MG63 (cell line): Measurements from ENCODE around the gene CRYBG3. TPM values are rescaled to one million over a fixed set of nuclear protein-coding genes. Genes with fewer than 3 reads are reported as not detected.

ENCODE experiments used
- DNase-seq: peaks from one replicate; pipeline ENCODE4 v3.0.0-alpha.2; 2020
- H3K27me3 ChIP-seq: fragments of 250-450 bp; sonication (Bioruptor Pico); 2 replicates; pipeline ENCODE4 v1.5.1; 2020; ENCODE audit warnings: mild to moderate bottlenecking, moderate library complexity
- H3K36me3 ChIP-seq: fragments of 250-450 bp; sonication (Bioruptor Pico); 2 replicates; pipeline ENCODE4 v1.5.1; 2020; ENCODE audit warnings: mild to moderate bottlenecking, moderate library complexity
- H3K4me3 ChIP-seq: fragments of 250-450 bp; sonication (Bioruptor Pico); 2 replicates; pipeline ENCODE4 v1.5.1; 2020; ENCODE audit warnings: mild to moderate bottlenecking, moderate library complexity
- H3K9me3 ChIP-seq: fragments of 250-450 bp; sonication (Bioruptor Pico); 2 replicates; pipeline ENCODE4 v1.5.1; 2020; ENCODE audit warnings: mild to moderate bottlenecking, moderate library complexity
- total RNA-seq: library from RNA; depleted of rRNA; stranded (reverse); fragments of >200 nt; shearing (Covaris generic); gene quantifications from 2 replicates; pipeline ENCODE4 v1.2.3, GENCODE V29; 2014; ENCODE audit warnings: low replicate concordance

The CRYBG3 gene
- total RNA-seq, 1 experiment from 2014 or later = 6.5 TPM

GRCh38 chr3:97949110-97949485, 127.3 kb downstream of the CRYBG3 start:
- no peaks in the 10 kb centered on the region for H3K9me3 ChIP-seq
- H3K36me3 ChIP-seq = peaks cover 79% of the 10 kb centered on the region
- H3K27me3 ChIP-seq = no peaks in the 10 kb centered on the region
- DNase-seq = no peak
- H3K4me3 ChIP-seq = no peak overlapping the region

- peaks cover 80% of the 10 kb centered on the region for H3K36me3 ChIP-seq
- no peak overlapping the region for H3K4me3 ChIP-seq
- no peak for DNase-seq
- H3K27me3 ChIP-seq = no peaks in the 10 kb centered on the region
- H3K9me3 ChIP-seq = no peaks in the 10 kb centered on the region
Observed at GRCh38 chr3:97949743-97950142, 127.9 kb downstream of the CRYBG3 start.

- Histone ChIP-seq H3K4me3 (no peak overlapping the region), H3K36me3 (peaks cover 78% of the 10 kb centered on the region)
Observed at GRCh38 chr3:97950360-97950759, 128.5 kb downstream of the CRYBG3 start.

GRCh38 chr3:97952280-97952679, 130.5 kb downstream of the CRYBG3 start:
- DNase-seq = peak; percentile 38
- H3K9me3 ChIP-seq = no peaks in the 10 kb centered on the region
- no peak overlapping the region for H3K4me3 ChIP-seq
- no peaks in the 10 kb centered on the region for H3K27me3 ChIP-seq
- peaks cover 79% of the 10 kb centered on the region for H3K36me3 ChIP-seq

More at GRCh38 chr3:97950360-97950759, 128.5 kb downstream of the CRYBG3 start:
- DNase-seq = no peak
- no peaks in the 10 kb centered on the region for H3K27me3 ChIP-seq
- no peaks in the 10 kb centered on the region for H3K9me3 ChIP-seq

- Histone ChIP-seq H3K36me3 (peaks cover 79% of the 10 kb centered on the region), H3K9me3 (no peaks in the 10 kb centered on the region), H3K27me3 (no peaks in the 10 kb centered on the region), H3K4me3 (no peak overlapping the region)
- DNase-seq = no peak
Observed at GRCh38 chr3:97952872-97953271, 131.1 kb downstream of the CRYBG3 start.

GRCh38 chr3:97954228-97954827, 132.5 kb downstream of the CRYBG3 start:
- Histone ChIP-seq H3K9me3 (no peaks in the 10 kb centered on the region), H3K4me3 (no peak overlapping the region), H3K36me3 (peaks cover 83% of the 10 kb centered on the region), H3K27me3 (no peaks in the 10 kb centered on the region)
- no peak for DNase-seq

GRCh38 chr3:97956051-97956450, 134.2 kb downstream of the CRYBG3 start:
- H3K36me3 ChIP-seq = peaks cover 80% of the 10 kb centered on the region
- no peak for DNase-seq
- no peak overlapping the region for H3K4me3 ChIP-seq

GRCh38 chr3:97957617-97958311, 136.0 kb downstream of the CRYBG3 start:
- no peak for DNase-seq
- H3K9me3 ChIP-seq = no peaks in the 10 kb centered on the region
- H3K4me3 ChIP-seq = no peak overlapping the region
- peaks cover 79% of the 10 kb centered on the region for H3K36me3 ChIP-seq
- no peaks in the 10 kb centered on the region for H3K27me3 ChIP-seq

More at GRCh38 chr3:97956051-97956450, 134.2 kb downstream of the CRYBG3 start:
- H3K9me3 ChIP-seq = no peaks in the 10 kb centered on the region
- no peaks in the 10 kb centered on the region for H3K27me3 ChIP-seq

GRCh38 chr3:97958396-97958795, 136.6 kb downstream of the CRYBG3 start:
- no peaks in the 10 kb centered on the region for H3K27me3 ChIP-seq
- DNase-seq = no peak
- no peaks in the 10 kb centered on the region for H3K9me3 ChIP-seq
- H3K4me3 ChIP-seq = no peak overlapping the region
- H3K36me3 ChIP-seq = peaks cover 83% of the 10 kb centered on the region

GRCh38 chr3:97958796-97959195, 137.0 kb downstream of the CRYBG3 start:
- H3K27me3 ChIP-seq = no peaks in the 10 kb centered on the region
- H3K4me3 ChIP-seq = no peak overlapping the region
- H3K36me3 ChIP-seq = peaks cover 83% of the 10 kb centered on the region
- no peak for DNase-seq
- no peaks in the 10 kb centered on the region for H3K9me3 ChIP-seq

GRCh38 chr3:97959872-97960271, 138.1 kb downstream of the CRYBG3 start:
- H3K36me3 ChIP-seq = peaks cover 79% of the 10 kb centered on the region
- DNase-seq = no peak
- H3K9me3 ChIP-seq = no peaks in the 10 kb centered on the region
- no peaks in the 10 kb centered on the region for H3K27me3 ChIP-seq
- no peak overlapping the region for H3K4me3 ChIP-seq

GRCh38 chr3:97960551-97960950, 138.7 kb downstream of the CRYBG3 start:
- Histone ChIP-seq H3K27me3 (no peaks in the 10 kb centered on the region), H3K9me3 (no peaks in the 10 kb centered on the region), H3K4me3 (no peak overlapping the region), H3K36me3 (peaks cover 76% of the 10 kb centered on the region)
- no peak for DNase-seq

- Histone ChIP-seq H3K27me3 (no peaks in the 10 kb centered on the region), H3K36me3 (peaks cover 75% of the 10 kb centered on the region)
- DNase-seq = no peak
Observed at GRCh38 chr3:97960993-97961766, 139.4 kb downstream of the CRYBG3 start.

GRCh38 chr3:97967966-97968365, 146.2 kb downstream of the CRYBG3 start:
- H3K4me3 ChIP-seq = no peak overlapping the region
- H3K9me3 ChIP-seq = no peaks in the 10 kb centered on the region
- H3K27me3 ChIP-seq = no peaks in the 10 kb centered on the region
- H3K36me3 ChIP-seq = peaks cover 43% of the 10 kb centered on the region
- no peak for DNase-seq

More at GRCh38 chr3:97960993-97961766, 139.4 kb downstream of the CRYBG3 start:
- no peaks in the 10 kb centered on the region for H3K9me3 ChIP-seq
- H3K4me3 ChIP-seq = no peak overlapping the region

GRCh38 chr3:97968376-97968775, 146.6 kb downstream of the CRYBG3 start:
- no peak for DNase-seq
- Histone ChIP-seq H3K27me3 (no peaks in the 10 kb centered on the region), H3K9me3 (no peaks in the 10 kb centered on the region), H3K4me3 (no peak overlapping the region), H3K36me3 (peaks cover 39% of the 10 kb centered on the region)

GRCh38 chr3:97969541-97969940, 147.7 kb downstream of the CRYBG3 start:
- DNase-seq = no peak
- no peaks in the 10 kb centered on the region for H3K27me3 ChIP-seq
- H3K9me3 ChIP-seq = no peaks in the 10 kb centered on the region
- H3K4me3 ChIP-seq = no peak overlapping the region
- H3K36me3 ChIP-seq = peaks cover 30% of the 10 kb centered on the region

GRCh38 chr3:97970156-97970555, 148.3 kb downstream of the CRYBG3 start:
- DNase-seq = no peak
- no peaks in the 10 kb centered on the region for H3K9me3 ChIP-seq

More at GRCh38 chr3:97970156-97970555, 148.3 kb downstream of the CRYBG3 start:
- Histone ChIP-seq H3K27me3 (no peaks in the 10 kb centered on the region), H3K36me3 (peaks cover 26% of the 10 kb centered on the region), H3K4me3 (peak overlapping the region; percentile 73)
